ENCODE measurements around the gene MAP2K4.

MAP2K4 gene

DNA sequence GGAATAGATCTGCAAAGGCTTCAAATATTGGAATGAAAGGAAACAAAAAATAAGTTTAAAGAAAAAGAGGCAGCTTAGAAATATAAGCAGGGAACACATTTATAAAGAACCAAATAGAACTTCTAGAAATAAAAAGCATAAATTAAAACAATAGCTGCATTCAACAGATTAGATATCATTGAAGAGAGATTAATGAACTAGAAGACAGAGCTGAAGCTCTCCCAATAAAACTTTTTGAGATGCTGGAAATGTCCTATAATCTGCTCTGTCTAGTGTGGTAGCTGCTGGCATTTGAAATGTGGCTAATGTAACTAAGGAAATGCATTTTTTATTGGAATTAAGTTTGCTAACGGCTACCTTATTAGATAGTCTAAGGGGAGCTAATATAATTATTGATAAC is 115.6 kb downstream of the MAP2K4 start:
- no peak overlapping the region for H3K9ac ChIP-seq (ENCODE audit: low read length)
- no peak overlapping the region for H2AFZ ChIP-seq (ENCODE audit: low read depth, low read length)
- no peak overlapping the region for H2BK5ac ChIP-seq (ENCODE audit: low read depth, low read length, poor library complexity, severe bottlenecking)
- no peak overlapping the region for H3K4me2 ChIP-seq (ENCODE audit: low read length, poor library complexity, severe bottlenecking)
- peaks cover 9 to 70% of the 10 kb centered on the region in 2 experiments for H3K36me3 ChIP-seq (ENCODE audit: control insufficient read depth in 1 of 2, insufficient read depth in 2 of 2, low read depth in 1 of 2, low read length in 2 of 2)
- H3K14ac ChIP-seq (ENCODE audit: low read length in 2 of 2) = no peak overlapping the region
- no peak overlapping the region for H3K23ac ChIP-seq (ENCODE audit: low read length in 2 of 2)
- peaks cover 31% of the 10 kb centered on the region for H3K9me3 ChIP-seq (ENCODE audit: control insufficient read depth, low read length)
- DNase-seq = no peak
- no peak overlapping the region for H4K8ac ChIP-seq (ENCODE audit: low read length)
- H3K4me1 ChIP-seq (ENCODE audit: control insufficient read depth, insufficient read depth, low read depth, low read length) = no peaks in the 10 kb centered on the region
- H2BK15ac ChIP-seq (ENCODE audit: low read depth, poor library complexity, severe bottlenecking) = no peak overlapping the region
- no peak overlapping the region for H3K4ac ChIP-seq (ENCODE audit: low read depth in 1 of 2, low read length in 2 of 2)
- no peak overlapping the region for H2BK12ac ChIP-seq (ENCODE audit: low read length in 2 of 2)
- no peaks in the 10 kb centered on the region for H3K79me1 ChIP-seq (replicated peaks; ENCODE audit: low read length, poor library complexity, severe bottlenecking)
- no peak overlapping the region for H4K91ac ChIP-seq (ENCODE audit: low read length)
- no CpG with 5 or more reads among the region's 1 CpG for WGBS
- no peak overlapping the region for H2AK5ac ChIP-seq (ENCODE audit: low read length, severe bottlenecking)
- no peaks in the 10 kb centered on the region for H3K27me3 ChIP-seq (ENCODE audit: control insufficient read depth in 1 of 2, insufficient read depth in 1 of 2, low read length in 2 of 2)
- no peak overlapping the region for H3K27ac ChIP-seq (ENCODE audit: low read length, poor library complexity, severe bottlenecking)
- no peak overlapping the region for H3K18ac ChIP-seq (ENCODE audit: low read depth in 1 of 2, low read length in 2 of 2)
- H2BK120ac ChIP-seq (ENCODE audit: low read depth, low read length) = no peak overlapping the region
- H3K4me3 ChIP-seq (ENCODE audit: insufficient read depth in 1 of 2, low read depth in 1 of 2, low read length in 2 of 2) = no peak overlapping the region

DNA sequence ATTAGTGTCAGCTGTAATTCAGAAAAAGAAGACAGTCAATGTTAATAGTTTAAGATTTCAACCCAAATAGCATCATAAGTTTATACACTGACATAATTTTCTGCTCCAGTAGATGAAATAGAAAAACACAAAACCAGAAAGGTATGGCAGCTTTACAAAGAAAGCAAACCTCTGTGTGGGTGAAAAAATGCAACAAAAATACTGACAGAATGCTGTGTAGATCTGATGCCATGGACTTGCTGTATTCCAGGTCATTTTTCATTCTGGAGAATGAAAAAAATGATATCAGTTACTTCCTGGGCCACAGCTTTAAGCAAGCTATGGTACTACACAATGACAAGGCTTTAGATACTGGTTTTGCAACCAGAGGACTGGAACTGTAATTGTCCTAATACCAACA is 116.0 kb downstream of the MAP2K4 start:
- H4K8ac ChIP-seq (ENCODE audit: low read length) = no peak overlapping the region
- peaks cover 9 to 70% of the 10 kb centered on the region in 2 experiments for H3K36me3 ChIP-seq (ENCODE audit: control insufficient read depth in 1 of 2, insufficient read depth in 2 of 2, low read depth in 1 of 2, low read length in 2 of 2)
- no peak overlapping the region for H2BK15ac ChIP-seq (ENCODE audit: low read depth, poor library complexity, severe bottlenecking)
- H3K4me3 ChIP-seq (ENCODE audit: insufficient read depth in 1 of 2, low read depth in 1 of 2, low read length in 2 of 2) = no peak overlapping the region
- no peak overlapping the region for H3K18ac ChIP-seq (ENCODE audit: low read depth in 1 of 2, low read length in 2 of 2)
- H2BK5ac ChIP-seq (ENCODE audit: low read depth, low read length, poor library complexity, severe bottlenecking) = no peak overlapping the region
- no peaks in the 10 kb centered on the region for H3K4me1 ChIP-seq (ENCODE audit: control insufficient read depth, insufficient read depth, low read depth, low read length)
- H3K9ac ChIP-seq (ENCODE audit: low read length) = no peak overlapping the region
- H3K4me2 ChIP-seq (ENCODE audit: low read length, poor library complexity, severe bottlenecking) = no peak overlapping the region
- peaks cover 31% of the 10 kb centered on the region for H3K9me3 ChIP-seq (ENCODE audit: control insufficient read depth, low read length)
- H2AK5ac ChIP-seq (ENCODE audit: low read length, severe bottlenecking) = no peak overlapping the region
- no peak for DNase-seq
- no peak overlapping the region for H2BK12ac ChIP-seq (ENCODE audit: low read length in 2 of 2)
- no peak overlapping the region for H3K23ac ChIP-seq (ENCODE audit: low read length in 2 of 2)
- no peak overlapping the region for H4K91ac ChIP-seq (ENCODE audit: low read length)
- H3K79me1 ChIP-seq (replicated peaks; ENCODE audit: low read length, poor library complexity, severe bottlenecking) = no peaks in the 10 kb centered on the region
- H3K27me3 ChIP-seq (ENCODE audit: control insufficient read depth in 1 of 2, insufficient read depth in 1 of 2, low read length in 2 of 2) = no peaks in the 10 kb centered on the region
- H3K4ac ChIP-seq (ENCODE audit: low read depth in 1 of 2, low read length in 2 of 2) = no peak overlapping the region
- no peak overlapping the region for H3K27ac ChIP-seq (ENCODE audit: low read length, poor library complexity, severe bottlenecking)
- no peak overlapping the region for H3K14ac ChIP-seq (ENCODE audit: low read length in 2 of 2)
- no peak overlapping the region for H2AFZ ChIP-seq (ENCODE audit: low read depth, low read length)
- H2BK120ac ChIP-seq (ENCODE audit: low read depth, low read length) = no peak overlapping the region

DNA sequence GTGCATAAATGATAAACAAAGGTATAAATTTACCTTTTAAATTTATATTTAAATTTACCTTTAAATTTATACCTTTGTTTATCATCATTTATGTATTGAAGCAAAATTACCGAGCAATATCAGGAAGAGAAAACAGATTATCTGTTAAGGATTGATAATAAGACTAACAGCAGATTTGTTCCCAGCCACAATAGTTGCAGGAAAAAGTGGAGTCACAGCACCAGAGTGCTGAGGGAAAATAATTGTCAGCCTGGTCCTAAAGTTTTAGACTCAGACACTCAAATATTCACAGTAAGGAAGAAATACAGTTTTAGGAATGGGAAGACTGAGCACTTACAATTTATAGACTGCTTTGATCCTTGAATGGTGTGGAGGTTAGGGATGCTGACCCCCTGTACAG is 117.2 kb downstream of the MAP2K4 start:
- H2AK5ac ChIP-seq (ENCODE audit: low read length, severe bottlenecking) = no peak overlapping the region
- peaks cover 9 to 70% of the 10 kb centered on the region in 2 experiments for H3K36me3 ChIP-seq (ENCODE audit: control insufficient read depth in 1 of 2, insufficient read depth in 2 of 2, low read depth in 1 of 2, low read length in 2 of 2)
- no peak overlapping the region for H2BK120ac ChIP-seq (ENCODE audit: low read depth, low read length)
- no peak overlapping the region for H3K4me2 ChIP-seq (ENCODE audit: low read length, poor library complexity, severe bottlenecking)
- no peak overlapping the region for H3K18ac ChIP-seq (ENCODE audit: low read depth in 1 of 2, low read length in 2 of 2)
- H3K4me1 ChIP-seq (ENCODE audit: control insufficient read depth, insufficient read depth, low read depth, low read length) = no peaks in the 10 kb centered on the region
- H2BK5ac ChIP-seq (ENCODE audit: low read depth, low read length, poor library complexity, severe bottlenecking) = no peak overlapping the region
- no peak overlapping the region for H3K14ac ChIP-seq (ENCODE audit: low read length in 2 of 2)
- H3K79me1 ChIP-seq (replicated peaks; ENCODE audit: low read length, poor library complexity, severe bottlenecking) = no peaks in the 10 kb centered on the region
- no peak overlapping the region for H4K91ac ChIP-seq (ENCODE audit: low read length)
- no peak overlapping the region for H3K4me3 ChIP-seq (ENCODE audit: insufficient read depth in 1 of 2, low read depth in 1 of 2, low read length in 2 of 2)
- H3K9me3 ChIP-seq (ENCODE audit: control insufficient read depth, low read length) = peaks cover 31% of the 10 kb centered on the region
- WGBS = no CpG with 5 or more reads among the region's 1 CpG
- no peak for DNase-seq
- no peak overlapping the region for H3K23ac ChIP-seq (ENCODE audit: low read length in 2 of 2)
- no peak overlapping the region for H4K8ac ChIP-seq (ENCODE audit: low read length)
- no peak overlapping the region for H3K4ac ChIP-seq (ENCODE audit: low read depth in 1 of 2, low read length in 2 of 2)
- no peak overlapping the region for H3K9ac ChIP-seq (ENCODE audit: low read length)
- no peak overlapping the region for H2BK12ac ChIP-seq (ENCODE audit: low read length in 2 of 2)
- no peak overlapping the region for H2BK15ac ChIP-seq (ENCODE audit: low read depth, poor library complexity, severe bottlenecking)
- H3K27me3 ChIP-seq (ENCODE audit: control insufficient read depth in 1 of 2, insufficient read depth in 1 of 2, low read length in 2 of 2) = no peaks in the 10 kb centered on the region
- H3K27ac ChIP-seq (ENCODE audit: low read length, poor library complexity, severe bottlenecking) = no peak overlapping the region
- no peak overlapping the region for H2AFZ ChIP-seq (ENCODE audit: low read depth, low read length)

DNA sequence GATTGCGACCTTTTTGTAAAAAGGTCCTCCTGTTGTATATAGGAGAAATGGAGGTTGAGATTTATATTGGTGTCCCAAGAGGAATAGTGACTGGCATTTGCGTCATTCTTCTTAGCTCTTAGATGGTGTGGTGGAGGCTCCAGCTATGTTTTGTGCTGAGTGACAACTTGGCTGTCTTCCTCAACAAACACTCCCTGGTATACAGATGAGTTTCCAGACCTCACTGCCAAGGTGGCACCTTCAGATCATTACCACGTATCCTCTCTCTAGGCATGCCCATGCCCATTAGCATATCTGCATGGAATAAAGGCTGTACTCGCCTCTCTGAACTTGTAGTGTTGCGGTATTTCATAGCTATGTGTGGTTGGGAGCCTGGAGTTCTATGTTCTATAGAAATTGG is 120.0 kb downstream of the MAP2K4 start:
- Histone ChIP-seq H3K9me3 (ENCODE audit: control insufficient read depth, low read length) (peaks cover 31% of the 10 kb centered on the region), H2BK120ac (ENCODE audit: low read depth, low read length) (no peak overlapping the region), H2AK5ac (ENCODE audit: low read length, severe bottlenecking) (no peak overlapping the region), H3K4me3 (ENCODE audit: insufficient read depth in 1 of 2, low read depth in 1 of 2, low read length in 2 of 2) (no peak overlapping the region), H3K4me1 (ENCODE audit: control insufficient read depth, insufficient read depth, low read depth, low read length) (no peaks in the 10 kb centered on the region), H3K79me1 (replicated peaks; ENCODE audit: low read length, poor library complexity, severe bottlenecking) (no peaks in the 10 kb centered on the region), H4K8ac (ENCODE audit: low read length) (no peak overlapping the region), H2BK15ac (ENCODE audit: low read depth, poor library complexity, severe bottlenecking) (no peak overlapping the region), H4K91ac (ENCODE audit: low read length) (no peak overlapping the region), H3K9ac (ENCODE audit: low read length) (no peak overlapping the region), H3K27ac (ENCODE audit: low read length, poor library complexity, severe bottlenecking) (no peak overlapping the region), H3K27me3 (ENCODE audit: control insufficient read depth in 1 of 2, insufficient read depth in 1 of 2, low read length in 2 of 2) (no peaks in the 10 kb centered on the region), H3K36me3 (ENCODE audit: control insufficient read depth in 1 of 2, insufficient read depth in 2 of 2, low read depth in 1 of 2, low read length in 2 of 2) (peaks cover 15 to 68% of the 10 kb centered on the region in 2 experiments), H2BK5ac (ENCODE audit: low read depth, low read length, poor library complexity, severe bottlenecking) (no peak overlapping the region), H2AFZ (ENCODE audit: low read depth, low read length) (no peak overlapping the region), H2BK12ac (ENCODE audit: low read length in 2 of 2) (no peak overlapping the region), H3K18ac (ENCODE audit: low read depth in 1 of 2, low read length in 2 of 2) (no peak overlapping the region), H3K23ac (ENCODE audit: low read length in 2 of 2) (no peak overlapping the region), H3K4me2 (ENCODE audit: low read length, poor library complexity, severe bottlenecking) (no peak overlapping the region), H3K4ac (ENCODE audit: low read depth in 1 of 2, low read length in 2 of 2) (no peak overlapping the region), H3K14ac (ENCODE audit: low read length in 2 of 2) (no peak overlapping the region)
- no peak for DNase-seq
- WGBS = 97% methylated on average over 5 of the region's 5 CpGs
